ENCODE results near the gene ABCA9. TPM values are rescaled to one million over a fixed set of nuclear protein-coding genes. Genes with fewer than 3 reads are reported as not detected.

The ABCA9 gene
- total RNA-seq, 1 experiment from 2014 or later = not detected

- no peak for TF ChIP-seq ARID4B (CRISPR knock-in tag; IDR thresholded peaks at IDR 0.05; ENCODE audit: borderline replicate concordance)
- no peak for TF ChIP-seq FOXP4 (CRISPR knock-in tag; IDR thresholded peaks at IDR 0.05)
- TF ChIP-seq CREM (CRISPR knock-in tag; IDR thresholded peaks at IDR 0.05) = no peak
- no peak for TF ChIP-seq ZNF425 (CRISPR knock-in tag; conservative IDR thresholded peaks at IDR 0.05)
These were observed 12.1 kb downstream of the ABCA9 start (continued) for GRCh38 chr17:69048634-69049033.

- Mint-ChIP-seq H3K9me3 (no peaks in the 10 kb centered on the region), H3K36me3 (no peaks in the 10 kb centered on the region), H3K27me3 (ENCODE audit: low read depth) (no peaks in the 10 kb centered on the region), H3K4me3 (no peak overlapping the region), H3K4me1 (no peaks in the 10 kb centered on the region), H3K27ac (no peak overlapping the region)
- ChIA-PET POLR2A (no interaction called here), CTCF (no interaction called here)
- TF ChIP-seq FOXK1 (CRISPR knock-in tag; IDR thresholded peaks at IDR 0.05) (no peak), ATF6 (CRISPR knock-in tag; IDR thresholded peaks at IDR 0.05) (no peak), NFATC4 (CRISPR knock-in tag; IDR thresholded peaks at IDR 0.05) (no peak), NFYB (CRISPR knock-in tag; conservative IDR thresholded peaks at IDR 0.05; ENCODE audit: low read depth) (no peak), ZNF281 (CRISPR knock-in tag; IDR thresholded peaks at IDR 0.05) (no peak), E2F5 (CRISPR knock-in tag; IDR thresholded peaks at IDR 0.05) (no peak), GABPB1 (CRISPR knock-in tag; IDR thresholded peaks at IDR 0.05) (peak; percentile 86)
- no peak for ATAC-seq
- no peak for DNase-seq (ENCODE audit: low spot score)
These were observed 13.1 kb downstream of the ABCA9 start for GRCh38 chr17:69047368-69048263.
